Right lobe of liver (tissue), 4 donors: ENCODE results near the gene DNAJC16.

ENCODE experiments used
- CTCF ChIP-seq, 4 donors: fragments of 200-600 bp in 3 of 4; fragments of 450-650 bp in 1 of 4; IDR thresholded peaks; one replicate each; pipeline versions ENCODE4 v1.5.1 to v1.8.0; 2016 to 2022; ENCODE audit warnings: antibody characterized with exemption in 4 of 4, mild to moderate bottlenecking in 2 of 4
- POLR2A ChIP-seq: fragments of 450-650 bp; IDR thresholded peaks from one replicate; pipeline ENCODE4 v1.6.1; 2017; ENCODE audit warnings: antibody characterized with exemption, mild to moderate bottlenecking
- donor health status: DM: no; HTN: no; CAD: no.
- donor health status: DM: no; HTN: no; CAD: no.
- donor health status: DM: no; HTN: yes; CAD: no.

- TF ChIP-seq CTCF (IDR thresholded peaks at IDR 0.05) (no peak), POLR2A (no peak)
Observed at GRCh38 chr1:15609631-15610030, 83.0 kb downstream of the DNAJC16 start.
